CD14-positive monocyte (primary cell): ENCODE measurements around the gene CYP27C1. TPM values are rescaled to one million over a fixed set of nuclear protein-coding genes. Genes with fewer than 3 reads are reported as not detected.

Experiments used
- DNase-seq, 3 donors: peaks; one replicate each; pipeline ENCODE4 v3.0.0-alpha.2; 2011 to 2022
- H2AFZ ChIP-seq: 2 replicates; pipeline ENCODE4 v1.6.0; 2012; ENCODE audit warnings: mild to moderate bottlenecking, low read depth, low read length, inconsistent platforms; ENCODE audit not compliant: insufficient read depth, poor library complexity, severe bottlenecking
- H3K27ac ChIP-seq, 2 donors: 1 replicate in 1 of 2; 2 replicates in 1 of 2; pipeline ENCODE4 v1.5.1; 2012 to 2013; ENCODE audit warnings: low read length in 2 of 2, control low read depth in 1 of 2, inconsistent platforms in 1 of 2, low read depth in 1 of 2, mild to moderate bottlenecking in 1 of 2
- H3K27me3 ChIP-seq, 2 donors: one replicate each; pipeline versions ENCODE4 v1.6.0 to v1.6.1; 2011 to 2013; ENCODE audit warnings: low read length in 2 of 2; ENCODE audit not compliant: control insufficient read depth in 2 of 2, insufficient read depth in 2 of 2
- H3K36me3 ChIP-seq, 2 donors: replicated peaks in 1 of 2; 1 replicate in 1 of 2; 2 replicates in 1 of 2; pipeline versions ENCODE4 v1.5.1 to v1.6.1; 2012 to 2013; ENCODE audit warnings: low read length in 2 of 2, control low read depth in 1 of 2, inconsistent platforms in 1 of 2, mild to moderate bottlenecking in 1 of 2; ENCODE audit not compliant: insufficient read depth in 2 of 2, control insufficient read depth in 1 of 2
- H3K4me1 ChIP-seq, 2 donors: 1 replicate in 1 of 2; 2 replicates in 1 of 2; pipeline versions ENCODE4 v1.5.1 to v1.6.1; 2012 to 2013; ENCODE audit warnings: low read length in 2 of 2, control low read depth in 1 of 2, inconsistent platforms in 1 of 2, mild to moderate bottlenecking in 1 of 2, moderate library complexity in 1 of 2; ENCODE audit not compliant: insufficient read depth in 2 of 2, control insufficient read depth in 1 of 2
- H3K4me2 ChIP-seq: replicated peaks from 2 replicates; pipeline ENCODE3; 2012; ENCODE audit warnings: low read length, moderate library complexity, mild to moderate bottlenecking; ENCODE audit not compliant: poor library complexity, severe bottlenecking; ENCODE audit errors: extremely low read depth
- H3K4me3 ChIP-seq, 3 experiments: fragments of 200-600 bp in 1 of 3; sonication (generic) in 1 of 3; replicated peaks in 1 of 3; 1 replicate in 2 of 3; 2 replicates in 1 of 3; pipeline ENCODE4 v1.5.1; 2011 to 2013; ENCODE audit warnings: low read length in 3 of 3, mild to moderate bottlenecking in 3 of 3, control low read depth in 2 of 3, low read depth in 2 of 3, inconsistent platforms in 1 of 3, moderate library complexity in 1 of 3
- H3K79me2 ChIP-seq: 2 replicates; pipeline ENCODE4 v1.6.0; 2012; ENCODE audit warnings: mild to moderate bottlenecking, control low read depth, inconsistent platforms, low read length, moderate library complexity; ENCODE audit not compliant: insufficient read depth
- H3K9ac ChIP-seq: 2 replicates; pipeline ENCODE4 v1.6.0; 2017; ENCODE audit warnings: low read length, mild to moderate bottlenecking; ENCODE audit not compliant: insufficient read depth, poor library complexity, severe bottlenecking
- H3K9me3 ChIP-seq, 2 donors: replicated peaks in 1 of 2; 1 replicate in 1 of 2; 2 replicates in 1 of 2; pipeline versions ENCODE4 v1.5.1 to v1.6.1; 2012 to 2013; ENCODE audit warnings: low read length in 2 of 2, control low read depth in 1 of 2; ENCODE audit not compliant: control insufficient read depth in 1 of 2, insufficient read depth in 1 of 2
- H4K20me1 ChIP-seq: 2 replicates; pipeline ENCODE4 v1.6.0; 2012; ENCODE audit warnings: mild to moderate bottlenecking, low read length, control low read depth, moderate library complexity; ENCODE audit not compliant: insufficient read depth
- H3K27ac Mint-ChIP-seq, 7 donors: one replicate each; pipeline ENCODE4 v1.8.0; 2020; ENCODE audit warnings: mild to moderate bottlenecking in 7 of 7, mixed read lengths in 7 of 7, moderate library complexity in 6 of 7, inconsistent platforms in 2 of 7
- H3K27me3 Mint-ChIP-seq, 3 donors: one replicate each; pipeline ENCODE4 v1.8.0; 2021 to 2022; ENCODE audit warnings: low read depth in 3 of 3, mild to moderate bottlenecking in 3 of 3, mixed read lengths in 3 of 3, moderate library complexity in 3 of 3, inconsistent platforms in 1 of 3
- H3K36me3 Mint-ChIP-seq, 2 donors: one replicate each; pipeline ENCODE4 v1.8.0; 2020; ENCODE audit warnings: mixed read lengths in 2 of 2, inconsistent platforms in 1 of 2, mild to moderate bottlenecking in 1 of 2
- H3K4me1 Mint-ChIP-seq: one replicate; pipeline ENCODE4 v1.8.0; 2020; ENCODE audit warnings: mild to moderate bottlenecking, mixed read lengths
- H3K4me3 Mint-ChIP-seq, 2 donors: one replicate each; pipeline ENCODE4 v1.8.0; 2020; ENCODE audit warnings: mild to moderate bottlenecking in 2 of 2, mixed read lengths in 2 of 2, moderate library complexity in 1 of 2
- H3K9me3 Mint-ChIP-seq, 7 donors: one replicate each; pipeline ENCODE4 v1.8.0; 2020 to 2022; ENCODE audit warnings: mixed read lengths in 7 of 7, mild to moderate bottlenecking in 6 of 7, moderate library complexity in 6 of 7, inconsistent platforms in 2 of 7
- WGBS: methylation state at CpG from one replicate; pipeline ENCODE4 v1.1.5; 2013; ENCODE audit warnings: missing lambda C conversion rate; ENCODE audit not compliant: insufficient coverage; 5-methylcytosine and 5-hydroxymethylcytosine counted together
- intact Hi-C, 2 donors: fragments of 100-400 bp; cut with micrococcal nuclease; formaldehyde crosslinking; loops; one replicate each; pipeline versions ENCODE4 v1.15.0 to v1.15.1; 2023
- polyA plus RNA-seq, 3 donors: library from polyadenylated mRNA; depleted of rRNA in 1 of 3; unstranded in 2 of 3; stranded (reverse) in 1 of 3; fragments of 300-500 nt in 2 of 3; fragments of >200 nt in 1 of 3; fragmentation: Illumina TruSeq in 2 of 3; gene quantifications; 1 replicate in 2 of 3; 2 replicates in 1 of 3; pipeline ENCODE4 v1.2.3, GENCODE V29; 2012 to 2021
- TF ChIP-seq, protein P1 (sequence below): fragments of 200-600 bp; IDR thresholded peaks from one replicate; pipeline ENCODE4 v1.8.0; 2022; ENCODE audit warnings: antibody characterized with exemption, mild to moderate bottlenecking

CYP27C1 gene
- polyA plus RNA-seq, 3 donors: not detected

DNA sequence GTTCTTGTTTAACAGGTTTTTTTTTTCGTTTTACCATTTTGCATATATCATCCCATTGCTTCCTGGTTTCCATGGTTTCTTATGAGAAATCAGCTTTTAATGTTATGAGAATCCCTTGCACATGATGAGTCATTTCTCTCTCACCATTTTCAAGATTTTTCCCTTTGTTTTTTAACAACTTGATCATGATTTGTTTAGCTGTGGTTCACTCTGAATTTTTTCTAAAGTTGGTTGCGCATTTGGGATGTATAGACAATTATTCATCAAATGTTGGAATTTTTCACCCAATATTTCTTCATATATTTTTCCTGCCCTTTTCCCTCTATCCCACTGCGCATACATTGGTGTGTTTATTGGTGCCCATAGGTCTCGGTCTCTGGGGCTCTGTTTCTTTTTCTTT lies 70.7 kb downstream of the CYP27C1 start:
- Histone ChIP-seq H3K79me2 (no peaks in the 10 kb centered on the region), H4K20me1 (no peaks in the 10 kb centered on the region), H3K4me2 (no peak overlapping the region), H3K27me3 (no peaks in the 10 kb centered on the region), H3K36me3 (no peaks in the 10 kb centered on the region), H3K27ac (no peak overlapping the region), H2AFZ (no peak overlapping the region), H3K9me3 (peaks cover 0 to 3% of the 10 kb centered on the region in 2 donors), H3K4me3 (no peak overlapping the region), H3K9ac (no peak overlapping the region), H3K4me1 (peaks cover 0 to 6% of the 10 kb centered on the region in 2 donors)
- DNase-seq: no peak
- no CpG with 5 or more reads among the region's 4 CpGs for whole genome bisulfite sequencing
- Mint-ChIP-seq H3K4me3 (no peak overlapping the region), H3K9me3 (peaks cover 0 to 5% (median 1%) of the 10 kb centered on the region in 7 donors), H3K4me1 (peaks cover 6% of the 10 kb centered on the region), H3K27me3 (peaks cover 0 to 4% (median 1%) of the 10 kb centered on the region in 3 donors), H3K36me3 (no peaks in the 10 kb centered on the region), H3K27ac (no peak overlapping the region)
- intact Hi-C loops: no loop called here
- TF ChIP-seq, protein P1, sequence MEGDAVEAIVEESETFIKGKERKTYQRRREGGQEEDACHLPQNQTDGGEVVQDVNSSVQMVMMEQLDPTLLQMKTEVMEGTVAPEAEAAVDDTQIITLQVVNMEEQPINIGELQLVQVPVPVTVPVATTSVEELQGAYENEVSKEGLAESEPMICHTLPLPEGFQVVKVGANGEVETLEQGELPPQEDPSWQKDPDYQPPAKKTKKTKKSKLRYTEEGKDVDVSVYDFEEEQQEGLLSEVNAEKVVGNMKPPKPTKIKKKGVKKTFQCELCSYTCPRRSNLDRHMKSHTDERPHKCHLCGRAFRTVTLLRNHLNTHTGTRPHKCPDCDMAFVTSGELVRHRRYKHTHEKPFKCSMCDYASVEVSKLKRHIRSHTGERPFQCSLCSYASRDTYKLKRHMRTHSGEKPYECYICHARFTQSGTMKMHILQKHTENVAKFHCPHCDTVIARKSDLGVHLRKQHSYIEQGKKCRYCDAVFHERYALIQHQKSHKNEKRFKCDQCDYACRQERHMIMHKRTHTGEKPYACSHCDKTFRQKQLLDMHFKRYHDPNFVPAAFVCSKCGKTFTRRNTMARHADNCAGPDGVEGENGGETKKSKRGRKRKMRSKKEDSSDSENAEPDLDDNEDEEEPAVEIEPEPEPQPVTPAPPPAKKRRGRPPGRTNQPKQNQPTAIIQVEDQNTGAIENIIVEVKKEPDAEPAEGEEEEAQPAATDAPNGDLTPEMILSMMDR: no peak

DNA sequence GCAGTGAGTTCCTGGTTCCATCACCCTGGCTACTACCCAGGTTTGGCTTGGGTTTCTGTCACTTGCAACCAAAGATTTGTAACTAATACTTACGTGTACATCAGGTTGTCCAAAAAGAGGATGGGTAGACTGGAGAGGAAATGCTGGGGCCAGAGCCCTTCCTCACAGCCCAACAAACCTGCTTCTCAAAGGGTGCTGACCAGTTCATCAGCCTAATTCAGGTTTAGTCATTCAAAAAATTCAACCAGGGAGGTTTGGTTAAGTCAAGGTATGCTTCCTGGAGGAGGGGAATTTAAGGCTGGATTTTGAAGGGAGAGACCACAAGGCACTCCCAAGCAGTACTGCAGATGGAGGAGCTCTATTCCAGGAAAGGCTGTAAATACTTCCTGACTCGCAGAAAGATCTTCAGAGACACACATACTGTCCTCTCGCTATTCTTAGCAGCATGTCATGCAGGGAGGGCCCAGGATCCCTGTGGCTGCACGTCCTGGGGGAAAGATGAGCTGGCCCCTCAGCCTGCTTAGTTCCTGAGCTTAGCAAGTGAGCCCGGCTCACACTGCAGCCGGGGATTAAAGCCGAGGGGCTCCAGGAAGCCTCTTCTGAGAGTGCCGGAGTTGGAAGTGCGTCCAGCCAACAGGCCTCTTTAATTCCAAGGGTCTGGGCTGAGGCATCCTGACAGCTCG lies 73.1 kb downstream of the CYP27C1 start:
- H3K36me3 Mint-ChIP-seq: no peaks in the 10 kb centered on the region
- H4K20me1 ChIP-seq: no peaks in the 10 kb centered on the region
- TF ChIP-seq, protein P1: no peak
- WGBS: 95% methylated on average over 8 of the region's 10 CpGs
- no peak overlapping the region for H3K9ac ChIP-seq
- no peak overlapping the region for H2AFZ ChIP-seq
- H3K4me1 Mint-ChIP-seq: peaks cover 16% of the 10 kb centered on the region
- no peaks in the 10 kb centered on the region for H3K36me3 ChIP-seq
- peaks cover 0 to 2% (median 1%) of the 10 kb centered on the region in 3 donors for H3K27me3 Mint-ChIP-seq
- no peak overlapping the region for H3K4me3 ChIP-seq
- intact Hi-C loops: no loop called here
- H3K27ac Mint-ChIP-seq: no peak overlapping the region
- H3K79me2 ChIP-seq: no peaks in the 10 kb centered on the region
- no peak overlapping the region for H3K4me3 Mint-ChIP-seq
- peaks cover 7 to 15% of the 10 kb centered on the region in 2 donors for H3K4me1 ChIP-seq
- H3K27ac ChIP-seq: no peak overlapping the region
- H3K4me2 ChIP-seq: no peak overlapping the region
- peaks cover 0 to 5% (median 1%) of the 10 kb centered on the region in 7 donors for H3K9me3 Mint-ChIP-seq
- peaks cover 0 to 3% of the 10 kb centered on the region in 2 donors for H3K9me3 ChIP-seq
- H3K27me3 ChIP-seq: no peaks in the 10 kb centered on the region
- DNase-seq: no peak
